Measurements from ENCODE around the gene MYLIP. TPM values are rescaled to one million over a fixed set of nuclear protein-coding genes. Genes with fewer than 3 reads are reported as not detected.

Gene MYLIP
- 10 to 100 TPM; 16.9 to 18.0 TPM for total RNA-seq

GRCh38 chr6:16128759-16129622 is at the start of gene MYLIP:
TSS of gene MYLIP (plus strand) at chr6:16129086. CDS start at chr6:16129323, 237 bp downstream.

Small RNA genes lying within 50 kb of the gene (microRNA-seq; reads per million reads assigned to microRNA genes)
- not detected for gene MIR4639 (ENCODE audit: borderline microRNAs expressed, borderline replicate concordance)

Other genes starting within 250 kb of the MYLIP start
- under 1 TPM; 0.48 to 0.55 TPM for gene GMPR, start 109.5 kb downstream of the MYLIP start, total RNA-seq

Measured in activated naive CD4-positive, alpha-beta T cell treated with anti-CD3 and anti-CD28 coated beads, Interleukin-2, amount 10 ng/mL, durations not matched to agents 5 hours and 36 hours (primary cell).